ENCODE data around the gene CCNL1.
A peak's percentile ranks its signal among the peaks of the same experiment; 100 is the strongest.

Gene CCNL1

DNA sequence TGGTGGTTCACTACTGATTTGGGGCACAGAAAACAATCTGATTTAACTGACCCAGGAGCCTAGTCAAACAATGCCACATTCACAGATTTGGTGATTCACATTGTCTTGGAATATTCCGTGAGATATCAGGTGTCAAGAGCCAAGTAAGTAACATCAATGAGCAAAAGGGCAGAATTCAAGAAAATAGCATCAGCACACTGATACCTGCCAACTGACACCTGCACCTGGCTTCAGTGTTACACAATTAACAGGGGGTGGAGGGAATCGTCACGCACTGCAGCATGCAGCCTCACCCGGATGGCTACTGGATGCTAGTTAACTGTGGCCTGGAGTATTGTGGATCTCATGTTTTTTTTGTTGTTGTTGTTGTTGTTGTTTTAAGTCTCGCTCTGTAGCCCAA is 17.6 kb downstream of the CCNL1 start:
- no peak for DNase-seq

DNA sequence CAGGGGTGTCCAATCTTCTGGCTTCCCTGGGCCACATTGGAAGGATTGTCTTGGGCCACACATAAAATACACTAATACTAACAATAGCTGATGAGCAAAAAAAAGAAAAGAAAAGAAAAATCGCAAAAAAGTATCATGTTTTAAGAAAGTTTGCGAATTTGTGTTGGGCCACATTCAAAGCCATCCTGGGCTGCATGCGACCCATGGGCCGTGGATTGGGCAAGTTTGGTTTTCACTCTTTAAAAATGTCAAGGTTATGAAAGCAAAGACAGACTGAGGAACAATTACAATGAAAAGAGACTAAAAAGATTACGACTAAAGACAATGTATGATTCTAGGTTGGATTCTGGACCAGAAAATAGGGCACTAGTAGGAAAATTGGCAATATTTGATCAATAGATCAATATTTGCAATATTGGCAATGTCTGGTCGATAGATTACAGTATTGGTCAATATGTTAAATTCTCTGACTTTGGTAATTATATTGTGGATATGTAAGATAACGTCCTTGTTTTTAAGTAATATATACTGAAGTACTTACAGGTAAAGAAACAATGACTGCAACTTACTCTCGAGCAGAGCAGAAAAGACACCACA is 19.9 kb downstream of the CCNL1 start:
- DNase-seq = no peak

DNA sequence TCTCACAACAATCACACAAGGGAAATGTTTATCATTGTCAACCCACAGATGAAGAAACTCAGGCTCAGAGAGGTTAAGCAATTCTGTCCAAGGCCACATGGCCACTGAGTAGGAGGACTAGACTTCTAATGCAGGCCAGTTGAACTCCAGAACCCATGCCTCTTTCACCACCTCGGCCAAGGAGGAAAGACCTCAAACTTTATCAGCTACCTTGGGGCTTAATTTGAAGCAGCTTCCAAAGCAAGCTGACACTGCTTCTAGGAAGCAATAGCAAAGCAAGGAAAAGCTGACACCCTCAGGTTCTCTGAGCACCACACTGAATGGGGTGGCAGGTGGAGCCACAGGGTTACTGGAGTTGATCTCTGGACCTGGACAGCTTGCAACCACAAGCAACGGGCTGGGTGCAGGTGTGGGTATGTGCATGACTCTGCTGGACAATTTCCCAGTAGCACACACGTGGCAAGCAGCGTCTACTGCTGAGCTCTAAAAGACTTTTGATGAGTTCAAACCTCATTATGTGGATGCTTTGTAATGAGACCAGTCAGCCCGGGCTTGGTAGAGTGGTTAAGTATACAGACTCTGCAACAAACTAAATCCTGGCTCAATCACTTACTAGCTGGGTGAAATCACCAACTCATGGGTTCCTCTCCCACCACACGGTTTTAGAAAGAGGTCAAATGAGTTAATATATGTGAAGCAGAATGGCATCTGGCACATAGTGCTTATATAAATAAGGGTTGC is 23.1 kb downstream of the CCNL1 start:
- DNase-seq = peak; percentile 46

DNA sequence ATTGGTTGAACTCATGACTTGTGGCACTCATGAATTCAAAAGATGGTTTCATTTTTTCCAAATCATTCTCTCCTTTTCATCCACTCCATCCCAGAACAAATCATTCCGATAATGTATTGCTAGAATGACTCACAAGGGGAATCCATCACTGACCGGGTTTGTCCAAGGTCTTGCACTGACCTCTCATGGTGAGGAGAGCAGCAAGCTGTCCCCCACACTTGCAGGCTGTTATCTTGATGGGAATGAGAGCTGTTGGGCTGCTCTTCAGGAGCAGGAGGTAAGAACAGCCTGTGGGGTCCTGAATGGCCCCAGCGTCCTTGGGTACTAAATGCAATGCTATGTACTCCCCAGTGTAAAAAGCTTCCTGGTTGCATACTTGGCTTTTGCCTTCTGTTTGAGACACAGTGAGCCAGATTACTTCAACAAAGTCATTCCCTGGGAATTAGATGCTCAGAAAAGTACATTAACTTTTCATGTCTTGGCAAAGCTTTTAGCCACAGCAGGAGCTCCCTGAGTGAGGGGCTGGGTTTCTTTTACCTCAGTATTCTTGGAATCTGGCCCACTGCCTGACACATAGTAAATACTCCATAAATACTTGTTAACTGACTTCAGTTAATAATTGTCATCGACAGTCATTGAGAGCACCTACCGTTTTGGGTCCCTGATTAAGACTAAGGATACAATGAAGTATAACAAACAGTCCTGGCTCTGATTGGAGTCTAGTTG is 24.1 kb downstream of the CCNL1 start:
- peak; percentile 64 for DNase-seq

DNA sequence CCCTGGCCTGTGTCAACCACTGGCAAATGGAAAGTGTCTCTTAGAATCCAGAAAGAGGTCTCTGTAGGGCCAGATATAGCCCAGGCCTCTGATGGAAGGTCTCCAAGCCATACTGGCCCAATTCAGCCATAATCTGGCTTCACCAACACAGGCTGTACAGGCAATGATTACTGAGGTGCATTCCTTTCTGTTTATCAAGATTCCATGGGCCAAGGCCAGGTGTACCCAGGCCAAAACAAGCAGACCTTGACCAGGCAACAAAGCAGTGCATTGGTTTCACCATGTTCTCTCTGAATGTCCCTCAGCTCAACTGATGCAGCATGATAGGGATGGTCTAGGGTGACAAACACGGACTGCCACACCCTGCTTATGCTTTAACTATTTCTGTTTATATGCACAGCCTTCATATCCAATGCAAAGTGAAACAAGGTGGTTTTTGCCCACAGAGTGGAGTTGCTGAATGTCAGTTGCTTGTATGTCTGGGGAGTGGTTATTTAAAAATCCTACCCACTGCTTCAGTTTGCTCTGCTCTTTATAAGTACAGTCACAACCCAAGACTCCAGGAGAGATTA is 25.2 kb downstream of the CCNL1 start:
- no peak for DNase-seq

DNA sequence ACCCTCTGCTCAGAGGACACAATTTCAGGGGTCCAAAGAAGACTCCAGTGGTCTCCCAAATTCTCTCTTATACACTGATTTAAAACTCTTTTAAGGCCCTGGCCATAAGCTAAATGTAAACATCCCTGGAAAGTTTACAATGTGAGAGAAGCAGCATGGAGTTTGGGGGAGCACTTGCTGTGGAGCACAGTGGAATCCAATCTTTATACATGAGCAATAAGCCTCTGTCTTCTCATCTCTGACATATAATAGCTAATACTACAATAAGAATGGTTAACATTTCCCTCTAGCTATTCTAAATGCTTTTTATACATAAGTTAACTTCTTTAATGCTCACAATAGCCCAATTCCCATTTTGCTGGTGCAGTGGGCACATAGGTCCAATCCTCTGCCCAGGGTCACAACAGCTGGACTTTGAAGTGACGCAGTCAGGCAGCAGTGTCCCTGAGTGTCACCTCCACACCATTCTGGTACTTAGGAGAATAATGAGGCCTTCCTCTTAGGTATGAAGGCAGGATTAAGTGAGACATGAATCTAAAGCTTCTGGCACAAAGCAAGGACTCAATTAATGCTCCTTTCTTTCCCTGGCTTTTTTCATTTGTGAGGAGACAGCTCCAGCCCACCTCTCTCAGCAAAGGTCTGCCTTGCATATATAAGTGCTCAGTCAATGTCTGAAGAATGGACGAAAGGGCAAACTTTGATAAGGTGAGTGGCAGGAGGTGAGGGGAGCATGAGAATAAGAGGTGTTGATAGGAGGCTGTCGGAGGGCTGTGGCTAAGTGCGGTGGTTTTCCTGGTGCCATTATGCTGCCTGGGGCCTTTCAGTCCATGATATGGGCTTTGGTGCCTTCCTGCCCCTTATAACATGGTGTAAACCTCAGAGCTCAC is 26.3 kb downstream of the CCNL1 start:
- no peak for DNase-seq

DNA sequence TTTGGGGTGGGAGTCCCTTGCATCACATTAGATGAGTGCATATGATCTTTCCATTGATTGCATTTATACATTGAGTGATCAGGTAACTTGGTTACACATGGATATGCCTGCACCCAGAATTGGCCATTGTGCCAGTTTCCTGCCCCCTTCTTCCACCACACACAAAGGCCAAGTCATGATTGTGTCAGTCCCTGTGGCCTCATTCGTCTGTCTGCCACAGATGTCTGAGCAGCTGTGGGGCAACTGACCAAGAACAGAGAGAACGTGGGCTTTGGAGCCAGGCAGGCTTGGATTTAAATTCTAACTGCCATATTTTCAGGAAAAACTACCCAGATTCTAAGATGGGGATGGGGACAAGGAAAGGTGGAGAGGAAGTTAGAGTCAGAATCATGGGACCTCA is 27.0 kb downstream of the CCNL1 start:
- no peak for DNase-seq

DNA sequence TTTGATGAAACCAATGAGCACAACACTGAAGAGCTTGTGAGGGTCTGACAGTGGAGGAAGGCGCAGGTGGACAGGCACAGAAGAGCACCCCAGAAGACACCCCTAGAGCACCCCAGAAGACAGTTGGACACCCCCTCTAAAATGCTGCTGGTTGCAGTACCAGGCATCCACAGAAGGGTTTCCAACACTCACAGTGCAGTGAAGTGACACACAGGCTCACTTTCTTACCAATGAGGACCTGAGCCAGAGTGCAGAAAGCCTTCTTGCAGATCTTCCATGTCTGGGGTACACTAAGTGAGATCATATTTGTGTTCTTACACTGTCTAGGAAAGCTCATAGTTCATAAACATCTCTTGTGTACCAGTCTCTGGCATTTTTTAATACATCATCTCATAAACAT is 27.6 kb downstream of the CCNL1 start:
- DNase-seq = no peak

DNA sequence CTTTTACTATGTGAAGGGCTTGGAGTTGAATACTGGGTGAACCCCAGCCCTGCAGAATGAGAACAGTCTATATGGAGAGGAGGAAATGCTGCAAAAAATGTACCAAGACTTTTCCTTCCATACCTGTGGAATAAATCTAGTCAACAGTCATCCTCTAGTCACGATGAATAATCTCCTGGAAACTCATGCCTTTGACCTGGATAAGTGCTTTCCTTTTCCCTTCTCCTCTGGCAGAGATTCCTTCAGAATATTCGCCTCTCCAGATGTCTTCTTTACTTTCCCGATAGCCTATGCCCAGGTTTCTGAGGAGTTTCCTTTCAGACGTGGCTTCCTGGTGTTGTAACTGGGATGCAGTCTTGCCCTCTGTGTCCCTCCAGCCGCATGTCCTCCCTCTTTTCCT is 28.1 kb downstream of the CCNL1 start:
- no peak for DNase-seq

DNA sequence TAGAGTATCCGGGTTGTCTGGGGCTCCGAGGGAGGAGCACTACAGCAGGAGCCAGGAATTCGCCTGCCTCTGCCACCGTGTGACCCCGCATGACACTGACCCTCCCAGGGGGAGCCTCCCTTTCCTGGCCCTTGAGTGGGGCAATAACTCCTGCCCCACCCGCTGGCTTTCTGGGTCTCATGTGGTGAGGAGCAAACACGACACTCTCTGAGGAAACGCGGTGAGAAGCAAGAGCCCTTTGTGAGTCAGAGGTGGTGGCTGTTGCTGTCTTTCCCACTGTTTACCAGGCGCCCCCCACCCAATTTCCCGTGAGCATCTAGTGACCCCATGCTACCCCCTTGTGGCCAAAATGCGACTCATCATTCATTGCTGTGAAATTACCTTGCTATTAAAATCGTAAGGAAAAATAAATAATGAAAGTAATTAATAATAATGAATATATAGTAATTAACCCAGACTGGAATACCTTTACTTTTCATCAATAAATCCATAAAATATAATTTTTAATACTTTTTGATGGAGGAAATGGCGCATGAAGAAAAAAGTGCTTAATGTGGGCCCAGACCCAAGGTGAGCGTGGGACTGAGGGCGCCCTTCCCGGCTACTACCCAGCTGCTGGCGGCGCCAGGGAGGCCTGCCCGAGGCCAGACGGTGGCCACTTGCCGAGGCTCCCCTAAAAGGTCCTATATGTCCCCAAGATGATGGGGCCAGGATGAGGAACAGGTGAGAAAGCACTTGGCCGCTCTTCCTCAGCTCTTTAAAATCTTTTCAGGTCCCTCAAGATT is 29.3 kb downstream of the CCNL1 start:
- peak; percentile 88 for DNase-seq

DNA sequence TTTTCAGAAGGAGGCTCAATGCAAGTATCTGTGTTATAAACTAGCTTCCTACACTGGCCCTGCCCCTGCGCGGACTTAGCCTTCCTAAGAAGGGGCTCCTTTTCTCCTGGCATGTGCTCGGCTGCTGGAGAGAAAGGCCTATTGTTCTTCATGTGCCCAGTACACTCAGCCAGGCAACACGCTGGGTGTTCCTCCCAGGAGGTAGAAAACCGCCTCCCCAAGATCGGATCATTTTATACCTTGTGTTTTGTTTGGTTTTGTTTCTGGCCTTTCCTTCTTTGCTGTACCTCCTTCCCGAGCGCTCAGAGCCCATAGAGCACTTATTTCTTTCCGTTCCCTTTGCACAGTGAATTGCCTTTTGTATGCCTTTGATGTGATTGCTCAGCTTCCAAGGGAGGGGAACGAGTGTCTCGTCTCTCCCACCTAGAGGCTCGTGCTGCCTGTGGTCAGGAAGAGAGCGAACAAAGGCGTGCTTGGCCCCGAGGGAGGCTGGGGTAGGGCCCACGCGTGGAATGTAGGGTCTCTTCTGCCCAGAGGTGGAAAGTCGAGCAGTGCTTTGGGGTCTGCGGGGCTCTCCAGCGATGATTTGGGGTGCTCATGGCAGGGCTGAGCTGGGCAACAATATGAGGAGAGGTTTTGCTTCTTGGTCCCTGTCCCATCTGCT is 30.0 kb downstream of the CCNL1 start:
- peak; percentile 69 for DNase-seq

DNA sequence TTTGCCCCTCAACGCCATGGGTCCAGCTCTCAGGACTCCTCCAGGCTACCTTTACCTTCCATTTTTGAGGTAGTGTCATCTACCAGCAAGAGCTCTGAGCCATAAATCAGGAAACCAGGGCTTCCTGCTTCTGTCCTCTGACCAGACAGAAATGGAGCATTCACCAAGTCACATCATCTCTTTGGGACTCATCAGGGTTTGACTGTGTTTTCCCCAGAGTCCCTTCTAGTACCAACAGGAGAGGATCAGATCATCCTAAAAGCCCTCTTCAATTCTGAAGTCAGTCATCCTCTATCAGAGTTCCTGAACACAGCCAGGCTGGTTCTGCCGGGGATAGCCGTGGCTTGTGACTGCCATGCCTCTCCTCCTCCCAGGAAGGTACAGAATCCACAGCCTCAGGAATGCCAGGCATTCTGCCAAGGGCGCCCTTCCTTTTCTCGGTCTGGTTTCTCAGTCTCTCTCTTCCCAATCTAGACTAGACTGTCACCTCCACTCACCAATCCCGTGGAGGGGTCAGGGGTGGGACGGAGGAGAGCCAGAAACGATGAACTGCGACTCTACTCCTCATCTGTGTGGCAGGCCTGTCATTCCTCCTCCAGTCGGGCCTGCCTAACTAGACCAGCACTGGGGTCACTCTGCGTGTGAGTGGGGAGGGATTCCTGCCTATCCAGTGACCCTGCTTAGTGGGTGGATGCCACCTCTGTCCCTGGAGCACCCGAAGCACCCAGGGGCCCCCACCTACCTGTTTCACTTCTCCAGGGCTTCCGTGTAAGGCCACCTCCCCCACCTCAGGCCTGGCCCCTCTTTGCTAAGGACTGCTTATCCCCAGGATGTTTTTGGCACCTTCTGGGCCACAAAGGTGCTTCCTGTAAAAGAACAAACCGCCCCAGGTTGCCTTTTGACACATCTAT is 30.9 kb downstream of the CCNL1 start:
- peak; percentile 42 for DNase-seq

DNA sequence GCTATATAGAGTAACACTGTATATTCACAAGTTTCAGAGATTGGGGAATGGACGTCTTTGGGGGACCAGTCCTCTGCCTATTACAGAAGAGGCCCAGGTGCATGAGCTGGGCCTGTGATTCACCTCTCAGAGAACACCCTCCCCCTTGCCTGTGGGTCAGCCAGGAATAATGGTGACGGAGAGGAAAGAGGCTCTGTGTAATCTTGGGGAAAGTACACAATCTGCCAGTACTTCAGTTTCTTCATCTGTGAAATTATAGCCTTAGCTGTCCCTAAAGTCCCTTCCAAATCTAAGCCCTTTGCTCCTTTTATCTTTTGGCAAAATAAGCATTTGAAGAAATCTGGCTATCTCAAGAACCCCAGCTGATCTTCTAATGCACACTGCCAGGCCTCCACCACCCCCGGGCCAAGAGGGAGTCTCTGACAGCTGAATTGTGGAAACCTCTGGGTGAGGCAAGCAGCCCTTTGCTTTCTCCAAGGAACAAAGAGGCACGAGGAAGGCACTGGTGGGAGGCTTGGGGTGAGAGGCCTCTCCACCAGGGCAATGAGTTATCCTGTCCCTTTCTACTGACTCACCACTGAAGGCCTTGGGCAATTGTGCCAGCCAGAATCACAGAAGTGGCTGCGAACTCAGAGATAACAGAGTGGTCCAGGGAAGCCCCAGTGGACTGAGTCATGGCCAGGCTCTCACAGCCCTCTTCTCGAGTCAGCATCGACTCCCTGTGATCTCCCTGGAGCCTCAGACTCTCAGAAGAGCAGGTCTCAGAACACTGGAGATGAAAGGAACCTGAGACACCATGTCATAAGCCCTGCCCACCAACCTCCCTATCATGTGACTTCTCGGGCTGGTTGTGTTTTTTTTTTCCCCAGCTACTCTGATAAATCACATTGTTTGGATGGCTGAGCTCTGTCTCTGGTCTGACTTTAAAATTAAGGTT is 31.8 kb downstream of the CCNL1 start:
- DNase-seq = peak; percentile 53

DNA sequence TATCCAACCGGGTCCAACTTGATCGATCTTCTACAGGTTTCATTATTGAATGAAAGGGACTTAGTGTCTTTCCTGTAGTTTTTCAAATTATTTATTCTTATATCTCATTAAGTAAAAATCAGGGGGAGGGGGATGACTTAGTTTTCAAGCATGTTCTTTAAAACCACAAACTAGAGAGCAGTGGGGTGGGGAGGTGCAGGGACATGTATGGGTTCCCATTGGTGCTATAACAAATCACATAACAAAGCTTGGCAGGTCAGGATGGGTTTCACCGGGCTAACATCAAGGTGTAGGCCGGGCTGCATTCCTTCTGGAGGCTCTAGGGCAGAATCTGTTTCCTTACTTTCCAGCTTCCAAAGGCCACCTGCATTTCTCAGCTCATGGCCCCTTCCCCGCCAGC is 32.7 kb downstream of the CCNL1 start:
- no peak for DNase-seq

DNA sequence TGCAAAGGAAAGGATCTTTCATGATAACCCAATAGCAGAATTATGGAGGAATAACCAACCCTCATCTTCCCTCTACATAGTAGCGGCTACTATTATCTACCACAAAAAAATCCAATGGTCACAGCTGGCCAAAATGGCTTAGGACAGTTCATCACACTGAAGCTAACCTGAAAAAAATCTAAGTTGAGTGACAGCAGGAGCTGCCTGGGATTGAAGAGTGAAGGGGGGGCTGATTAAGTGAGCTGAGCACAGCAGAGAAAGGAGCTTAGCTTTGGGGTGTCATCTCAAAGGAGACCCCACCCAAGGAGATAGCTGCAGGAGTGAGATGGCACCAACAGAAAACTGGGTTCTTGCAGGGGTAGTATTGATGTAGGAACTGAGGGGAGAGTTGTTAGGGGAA is 33.6 kb downstream of the CCNL1 start:
- no peak for DNase-seq

DNA sequence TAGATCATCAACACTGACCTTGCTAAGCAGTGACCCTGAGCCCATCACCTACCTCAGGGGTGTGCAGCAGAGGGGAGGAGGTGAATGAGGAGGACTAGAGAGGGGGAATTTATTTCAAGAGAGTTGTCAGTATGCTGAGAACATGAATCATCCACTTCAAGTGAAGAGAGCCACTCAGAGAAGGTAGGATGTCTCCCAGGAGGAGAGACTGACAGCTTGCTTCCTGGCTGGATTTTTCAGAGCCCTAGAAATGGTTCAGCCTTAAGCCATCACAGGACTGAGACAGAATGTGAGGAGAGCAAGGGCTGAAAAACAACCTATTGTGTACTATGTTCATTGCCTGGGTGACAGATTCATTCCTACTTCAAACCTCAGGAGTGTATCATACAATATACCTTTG is 34.8 kb downstream of the CCNL1 start:
- DNase-seq = peak; percentile 74

DNA sequence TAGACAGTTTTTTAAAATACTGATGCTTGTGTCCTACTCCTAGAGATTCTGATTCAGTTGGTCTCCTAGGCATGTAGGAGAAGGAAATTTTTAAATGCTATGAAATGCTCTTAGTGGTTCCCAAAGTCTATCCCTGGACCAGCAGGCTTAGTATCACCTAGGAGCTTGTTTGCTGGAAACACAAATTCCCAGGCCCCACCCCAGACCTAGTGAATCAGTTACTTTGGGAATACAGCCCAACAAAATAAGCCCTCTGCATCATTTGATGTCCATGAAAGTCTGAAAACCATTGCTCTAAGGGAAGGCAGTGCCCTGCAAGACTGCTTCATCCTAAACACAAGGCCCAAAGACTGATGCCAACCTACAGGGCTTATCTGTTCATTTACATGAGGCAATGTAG is 36.3 kb downstream of the CCNL1 start:
- no peak for DNase-seq

DNA sequence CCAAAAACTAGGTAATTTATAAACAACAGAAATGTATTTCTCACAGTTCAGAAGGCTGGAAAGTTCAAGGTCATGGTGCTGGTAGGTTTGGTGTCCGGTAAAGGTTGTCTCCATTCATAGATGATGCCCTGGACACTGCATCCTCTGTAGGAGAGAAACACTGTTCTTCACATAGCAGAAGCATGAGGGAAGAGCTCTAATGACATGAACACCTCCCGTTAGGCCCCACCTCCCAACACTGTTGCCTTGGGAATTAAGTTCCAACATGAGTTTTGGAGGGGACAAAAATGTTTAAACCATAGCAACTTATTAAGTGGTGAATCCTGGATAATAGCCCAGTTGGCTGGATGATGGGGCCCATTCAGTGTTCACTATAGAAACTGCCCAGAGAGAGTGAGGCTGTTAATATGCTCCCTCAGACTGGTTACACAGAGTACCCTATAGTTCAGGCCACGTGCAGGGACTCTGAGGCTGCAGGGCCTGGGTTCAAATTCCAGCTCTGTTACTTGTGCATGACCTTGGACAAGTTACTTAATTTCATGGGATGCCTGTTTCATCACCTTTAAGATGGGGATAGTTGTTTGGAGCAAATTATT is 37.0 kb downstream of the CCNL1 start:
- DNase-seq = no peak

DNA sequence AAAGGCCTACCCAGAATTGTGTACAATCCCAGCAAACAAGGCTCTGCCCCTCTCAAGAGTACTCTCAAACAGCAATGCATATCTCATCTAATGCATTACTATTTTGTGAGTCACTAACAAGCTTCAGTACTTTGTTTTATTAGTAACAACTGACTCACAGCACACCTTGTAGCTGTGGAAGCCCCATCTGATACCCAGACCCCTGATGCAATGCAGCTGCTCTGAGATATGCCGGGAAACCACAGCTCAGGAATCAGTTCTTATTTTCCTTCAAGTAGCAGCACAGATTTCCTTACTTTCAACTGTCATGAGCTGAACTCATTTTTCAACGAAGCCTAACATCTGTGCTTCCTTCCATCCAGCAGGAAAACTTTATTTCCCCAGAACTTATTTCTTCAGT is 37.8 kb downstream of the CCNL1 start:
- DNase-seq = no peak
